ENCODE measurements around the gene HSDL2.
"Not testable (repeated sequence)": the region's sequence is repeated elsewhere in the genome, so short reads cannot be mapped to it uniquely, and the experiment has no call there.

HSDL2 gene

DNA sequence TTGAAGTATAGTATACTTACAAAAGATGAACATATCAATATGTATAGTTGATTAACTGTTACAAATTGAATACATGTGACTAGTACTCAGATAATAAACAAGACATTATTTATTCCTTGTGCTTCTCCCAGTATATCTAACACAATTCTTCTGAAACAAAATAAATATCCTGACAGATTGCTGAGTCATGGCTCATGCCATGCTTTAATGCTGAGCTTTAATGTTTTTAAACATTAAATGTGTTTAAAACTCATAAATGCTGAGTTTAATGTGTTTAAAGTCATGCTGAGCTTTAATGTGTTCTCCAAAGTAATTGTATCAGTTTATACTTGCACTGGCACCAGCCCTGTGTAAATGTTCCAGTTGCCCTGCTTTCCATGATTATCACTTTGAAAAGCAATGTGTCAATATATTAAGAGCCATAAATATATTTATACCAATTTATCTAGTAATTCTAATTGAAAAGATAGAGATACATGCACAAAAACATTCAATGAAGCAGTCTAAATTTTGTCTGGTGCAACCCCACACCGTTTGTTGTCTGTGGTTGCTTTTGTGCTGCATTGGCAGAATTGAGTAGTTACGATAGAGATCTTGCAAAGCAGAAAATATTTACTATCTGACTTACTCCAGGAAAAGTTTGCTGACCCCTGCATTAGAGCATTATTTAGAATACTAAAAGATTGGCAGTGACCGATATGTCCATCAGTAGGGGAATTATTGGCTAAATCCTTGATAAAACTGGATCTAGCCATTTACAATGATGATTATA, 122.5 kb downstream of the HSDL2 start:
- DNase-seq: no peak

DNA sequence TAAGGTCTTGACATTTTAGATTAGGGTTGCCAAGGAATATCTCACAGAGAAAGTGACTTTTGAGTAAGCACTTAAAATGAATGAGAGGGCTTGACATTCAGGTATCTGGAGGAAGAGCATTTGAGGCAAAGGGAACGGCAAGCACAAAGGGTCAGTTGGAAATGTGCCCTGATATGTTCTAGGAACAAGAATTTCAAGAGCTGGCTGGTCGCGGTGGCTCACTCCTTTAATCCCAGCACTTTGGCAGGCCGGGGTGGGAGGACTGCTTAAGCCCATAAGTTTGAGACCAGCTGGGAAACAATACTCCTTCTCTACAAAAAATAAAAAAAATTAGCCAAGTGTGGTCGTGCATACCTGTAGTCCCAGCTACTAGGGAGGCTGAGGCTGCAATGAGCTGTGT, 123.3 kb downstream of the HSDL2 start:
- DNase-seq: no peak

DNA sequence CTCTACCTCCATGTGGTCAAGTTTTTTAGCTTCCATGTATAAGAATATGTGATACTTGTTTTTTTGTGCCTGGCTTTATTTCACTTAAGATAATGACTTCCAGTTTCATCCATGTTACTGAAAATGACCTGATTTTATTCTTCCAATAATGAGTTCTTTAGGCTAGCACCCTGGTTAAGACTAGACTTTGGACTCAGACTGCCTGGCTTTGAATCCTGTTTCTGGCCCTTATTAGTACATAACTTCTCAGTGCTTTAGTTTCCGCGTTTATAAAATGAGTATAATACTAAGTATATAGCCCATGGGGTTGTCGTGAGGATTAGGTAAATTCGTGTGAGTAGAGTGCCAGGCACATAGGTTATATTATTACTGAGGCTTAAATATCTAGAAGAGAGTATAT, 125.2 kb downstream of the HSDL2 start:
- DNase-seq: no peak

DNA sequence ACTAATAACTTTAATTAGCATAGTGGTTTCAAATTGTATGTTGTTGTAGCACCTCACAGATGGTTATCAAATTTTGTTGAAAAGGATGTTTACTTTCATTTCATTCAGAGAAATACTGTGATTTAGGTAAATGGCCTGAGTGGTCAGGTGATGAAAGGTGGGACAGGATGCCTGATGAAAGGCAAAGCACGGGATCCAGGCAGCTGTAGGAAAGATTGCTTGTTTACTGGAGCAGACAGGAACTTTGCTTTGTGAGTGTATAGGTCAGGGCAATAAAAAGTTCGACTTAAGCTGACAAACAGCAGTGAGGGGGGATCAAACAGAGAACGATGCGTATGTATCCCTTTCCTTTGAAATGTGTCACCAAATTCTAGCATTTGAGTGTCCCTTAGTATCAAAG, 125.7 kb downstream of the HSDL2 start:
- no peak for DNase-seq

DNA sequence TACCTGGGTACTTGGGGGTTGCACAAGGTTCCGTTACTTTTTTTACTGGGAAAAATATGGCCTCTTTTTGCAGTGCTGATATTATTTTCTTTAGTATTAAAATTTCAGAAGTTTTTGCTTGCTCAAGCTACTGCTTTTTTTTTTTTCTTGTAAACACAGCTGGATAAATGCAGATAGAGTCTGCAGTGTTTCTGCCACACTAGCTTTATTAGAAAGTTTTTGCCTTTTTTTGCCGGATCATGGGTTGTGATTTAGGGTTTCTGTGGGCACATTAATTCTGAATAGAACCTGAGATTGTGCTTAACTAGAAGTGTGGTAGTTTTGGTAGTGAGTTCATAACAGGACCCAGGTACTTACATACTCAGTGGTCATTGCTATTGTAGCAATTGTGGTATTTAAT, 126.7 kb downstream of the HSDL2 start:
- no peak for DNase-seq

DNA sequence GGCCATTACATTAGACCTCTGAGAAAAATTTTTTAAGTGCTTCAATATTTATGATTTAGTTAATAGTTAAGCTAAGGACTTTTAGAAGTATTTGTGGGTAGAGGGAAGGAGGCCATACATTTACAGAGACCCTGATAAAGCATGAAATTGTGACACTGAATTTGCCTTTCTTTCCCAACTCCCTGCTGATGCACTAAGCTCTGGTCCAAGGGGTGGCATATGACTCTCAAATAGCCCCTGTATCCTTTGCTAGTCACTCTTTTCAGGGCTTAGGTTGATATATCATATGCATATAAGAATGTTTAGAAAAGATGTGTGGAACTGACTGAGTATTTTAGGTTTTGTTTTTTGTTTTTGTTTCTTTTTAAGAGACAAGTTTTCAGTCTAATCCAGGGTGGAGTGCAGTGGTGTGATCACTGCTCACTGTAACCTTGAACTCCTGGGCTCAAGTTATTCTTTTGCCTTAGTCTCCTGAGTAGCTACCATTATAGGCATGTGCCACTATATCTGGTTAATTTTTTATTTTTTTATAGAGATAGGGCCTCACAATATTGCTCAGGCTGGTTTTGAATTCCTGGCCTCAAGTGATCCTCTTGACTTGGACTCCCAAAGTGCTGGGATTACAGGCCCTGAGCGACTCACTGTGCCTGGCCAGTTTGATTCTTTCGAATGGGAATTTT, 127.2 kb downstream of the HSDL2 start:
- DNase-seq: no peak

DNA sequence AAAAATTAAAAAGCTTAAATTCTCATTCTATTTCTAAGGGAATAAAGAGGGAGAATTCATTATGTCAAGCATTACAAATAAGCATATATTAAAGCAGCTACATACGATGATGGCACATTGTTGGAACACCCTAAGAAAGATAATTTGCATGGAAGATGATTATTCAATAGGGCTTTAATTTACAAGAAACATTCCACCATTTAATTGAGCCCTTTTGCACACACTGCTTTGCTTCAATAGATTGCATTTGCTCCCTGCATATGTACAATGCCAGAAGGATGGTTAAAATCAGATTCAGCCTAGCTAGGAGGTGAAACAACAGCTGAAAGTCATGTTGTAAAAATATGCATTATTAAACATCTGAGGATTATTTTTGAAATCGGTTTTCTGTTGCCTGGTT, 128.5 kb downstream of the HSDL2 start:
- DNase-seq: no peak

DNA sequence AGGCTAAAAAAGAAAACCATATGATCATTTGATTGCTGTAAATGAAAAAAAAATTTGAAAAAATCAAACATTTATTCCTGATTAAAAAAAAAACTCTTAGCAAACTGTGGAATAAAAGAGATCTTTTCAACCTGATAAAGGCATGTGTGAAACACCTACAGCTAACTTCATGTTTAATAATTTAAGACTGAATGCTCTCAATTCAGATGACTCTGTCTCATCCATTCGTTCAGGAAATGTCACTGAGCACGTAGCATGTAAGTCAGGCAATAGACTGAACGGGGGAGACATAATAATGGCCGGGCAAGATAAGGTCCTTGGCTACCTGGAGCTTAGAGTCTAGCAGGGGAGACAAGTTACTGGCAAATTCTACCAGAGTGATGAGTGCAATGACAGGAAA, 132.5 kb downstream of the HSDL2 start:
- not testable (repeated sequence) for DNase-seq

DNA sequence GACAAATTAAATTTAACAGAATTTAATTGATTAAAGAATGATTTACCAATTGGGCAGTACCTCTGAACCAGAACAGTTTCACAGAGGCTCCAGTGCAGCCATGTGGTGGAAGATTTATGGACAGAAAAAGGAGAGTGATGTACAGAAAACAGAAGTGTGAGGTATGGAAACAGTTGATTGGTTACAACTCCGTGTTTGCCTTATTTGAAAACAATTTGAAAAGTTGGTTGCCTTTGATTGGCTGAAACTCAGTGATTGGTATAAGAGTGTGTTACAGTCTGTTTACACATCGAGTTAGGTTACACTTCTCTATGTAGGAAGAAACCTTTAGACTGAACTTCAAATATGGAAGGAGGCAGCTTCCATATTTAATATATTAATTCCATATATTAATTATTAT, 136.9 kb downstream of the HSDL2 start:
- no peak for DNase-seq

DNA sequence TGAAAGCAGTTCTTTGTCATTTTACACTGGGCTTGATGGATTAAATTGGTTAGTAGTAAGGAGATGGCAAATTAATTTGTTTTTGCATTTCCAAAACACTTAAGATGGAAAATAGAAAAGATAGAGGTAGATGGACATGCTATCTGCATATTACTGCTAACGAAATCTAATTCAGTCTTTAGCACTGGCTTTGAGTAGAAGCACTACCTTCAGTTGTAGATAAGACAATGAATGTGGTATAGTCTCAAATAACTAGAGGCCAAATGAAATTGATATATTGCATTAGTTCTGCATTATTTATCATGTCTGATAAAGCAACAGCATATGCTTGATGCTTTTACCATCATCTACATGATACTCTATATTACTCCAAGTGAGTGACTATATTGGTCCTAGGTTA, 140.2 kb downstream of the HSDL2 start:
- DNase-seq: no peak

DNA sequence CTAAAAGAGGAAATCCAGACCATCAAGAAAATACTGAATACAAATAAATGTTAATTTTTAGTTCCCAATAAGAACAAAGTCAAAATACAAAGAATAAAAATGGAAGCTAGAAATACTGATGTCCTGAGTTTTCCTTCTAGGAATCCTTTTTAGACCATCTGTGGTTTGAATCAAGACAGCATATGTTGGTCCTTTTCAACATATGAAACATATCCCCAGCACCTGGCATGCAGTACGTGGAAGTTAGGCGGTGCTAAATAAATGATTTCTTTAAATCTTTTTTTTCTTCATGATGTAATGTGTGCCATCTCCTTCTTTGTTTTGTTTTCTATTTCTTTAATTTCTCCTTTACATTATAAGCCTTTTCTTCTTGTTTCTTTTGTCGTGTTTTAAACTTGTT, 140.7 kb downstream of the HSDL2 start:
- no peak for DNase-seq
